ENCODE data around the gene KIF4B.
"Not testable (repeated sequence)": the region's sequence is repeated elsewhere in the genome, so short reads cannot be mapped to it uniquely, and the experiment has no call there.

Gene KIF4B

DNA sequence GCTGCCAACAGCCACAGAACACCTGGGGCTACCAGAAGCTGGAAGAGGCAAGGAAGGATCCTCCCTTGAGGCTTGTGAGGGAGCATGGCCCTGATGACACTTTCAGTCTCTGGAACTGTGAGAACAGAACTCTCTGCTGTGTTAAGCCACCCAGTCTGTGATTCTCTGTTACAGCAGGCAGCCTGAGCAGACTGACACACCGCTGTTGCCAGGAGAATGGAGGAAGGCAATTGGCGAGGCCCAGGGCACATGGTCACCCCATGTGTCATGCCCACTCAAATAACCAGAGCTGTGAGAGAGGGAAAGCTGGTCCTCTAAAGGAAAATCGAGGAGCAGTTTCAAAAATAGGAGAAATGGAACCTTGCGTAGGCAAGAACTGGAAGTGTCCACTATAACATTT is 12.0 kb upstream of the KIF4B start:
- DNase-seq (ENCODE audit: low read depth) = no peak
- TF ChIP-seq, protein P1, sequence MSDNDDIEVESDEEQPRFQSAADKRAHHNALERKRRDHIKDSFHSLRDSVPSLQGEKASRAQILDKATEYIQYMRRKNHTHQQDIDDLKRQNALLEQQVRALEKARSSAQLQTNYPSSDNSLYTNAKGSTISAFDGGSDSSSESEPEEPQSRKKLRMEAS (IDR thresholded peaks at IDR 0.05; ENCODE audit: low read depth, low read length) = no peak
- TF ChIP-seq, protein P2, sequence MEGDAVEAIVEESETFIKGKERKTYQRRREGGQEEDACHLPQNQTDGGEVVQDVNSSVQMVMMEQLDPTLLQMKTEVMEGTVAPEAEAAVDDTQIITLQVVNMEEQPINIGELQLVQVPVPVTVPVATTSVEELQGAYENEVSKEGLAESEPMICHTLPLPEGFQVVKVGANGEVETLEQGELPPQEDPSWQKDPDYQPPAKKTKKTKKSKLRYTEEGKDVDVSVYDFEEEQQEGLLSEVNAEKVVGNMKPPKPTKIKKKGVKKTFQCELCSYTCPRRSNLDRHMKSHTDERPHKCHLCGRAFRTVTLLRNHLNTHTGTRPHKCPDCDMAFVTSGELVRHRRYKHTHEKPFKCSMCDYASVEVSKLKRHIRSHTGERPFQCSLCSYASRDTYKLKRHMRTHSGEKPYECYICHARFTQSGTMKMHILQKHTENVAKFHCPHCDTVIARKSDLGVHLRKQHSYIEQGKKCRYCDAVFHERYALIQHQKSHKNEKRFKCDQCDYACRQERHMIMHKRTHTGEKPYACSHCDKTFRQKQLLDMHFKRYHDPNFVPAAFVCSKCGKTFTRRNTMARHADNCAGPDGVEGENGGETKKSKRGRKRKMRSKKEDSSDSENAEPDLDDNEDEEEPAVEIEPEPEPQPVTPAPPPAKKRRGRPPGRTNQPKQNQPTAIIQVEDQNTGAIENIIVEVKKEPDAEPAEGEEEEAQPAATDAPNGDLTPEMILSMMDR (IDR thresholded peaks at IDR 0.05; ENCODE audit: low read depth, low read length) = no peak
- TF ChIP-seq POLR2A (IDR thresholded peaks at IDR 0.05; ENCODE audit: extremely low read depth, insufficient read length) (no peak), MYC (IDR thresholded peaks at IDR 0.05; ENCODE audit: low read depth, low read length) (no peak)
- no peak overlapping the region for H3K4me3 ChIP-seq (ENCODE audit: low read depth, low read length)

DNA sequence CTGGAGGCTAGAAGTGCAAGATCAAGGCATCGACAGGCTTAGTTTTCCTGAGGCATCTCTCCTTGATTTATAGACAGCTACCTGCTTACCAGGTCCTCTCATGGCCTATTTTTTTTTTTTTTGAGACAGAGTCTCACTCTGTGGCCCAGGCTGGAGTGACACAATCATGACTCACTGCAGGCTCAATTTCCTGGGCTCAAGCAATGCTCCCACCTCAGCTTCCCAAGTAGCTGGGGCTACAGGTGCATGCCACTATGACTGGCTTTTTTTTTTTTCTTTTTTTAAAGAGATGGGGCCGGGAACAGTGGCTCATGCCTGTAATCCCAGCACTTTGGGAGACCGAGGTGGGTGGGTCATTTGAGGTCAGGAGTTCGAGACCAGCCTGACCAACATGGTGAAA is 10.8 kb upstream of the KIF4B start:
- not testable (repeated sequence) for DNase-seq (ENCODE audit: low read depth); H3K4me3 ChIP-seq (ENCODE audit: low read depth, low read length)

DNA sequence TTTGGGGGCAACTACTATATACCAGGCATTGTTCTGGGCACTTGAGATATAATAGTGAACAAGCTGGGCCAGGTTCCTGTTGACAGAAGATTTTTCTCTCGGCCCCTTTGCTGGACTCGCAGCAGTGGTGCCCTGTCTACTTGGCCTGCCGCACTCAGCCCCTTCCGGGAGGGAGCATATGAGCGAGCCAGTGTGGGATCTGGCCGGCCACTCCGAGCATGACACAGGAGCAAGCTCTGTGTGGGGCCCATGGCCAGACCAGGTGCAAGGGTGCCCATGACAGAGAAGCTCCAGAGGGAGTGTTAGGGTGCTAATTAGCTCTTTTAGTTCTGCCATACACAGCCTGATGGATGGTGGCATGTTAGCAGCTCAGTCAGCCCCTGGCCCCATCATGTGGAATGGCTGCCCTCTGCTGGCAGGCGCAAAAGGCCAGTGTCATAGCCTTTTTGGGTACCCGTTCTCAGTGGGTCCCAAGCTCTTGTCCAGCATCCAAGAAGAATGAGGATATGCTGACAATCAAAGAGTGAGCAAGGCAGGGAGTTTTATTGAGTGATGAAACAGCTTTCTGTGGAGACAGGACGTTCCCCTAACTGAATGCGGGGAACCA is 9.3 kb upstream of the KIF4B start:
- H3K4me3 ChIP-seq (ENCODE audit: low read depth, low read length) = no peak overlapping the region
- DNase-seq (ENCODE audit: low read depth) = peak; percentile 40
- TF ChIP-seq, protein P2 (IDR thresholded peaks at IDR 0.05; ENCODE audit: low read depth, low read length) = no peak
- TF ChIP-seq, protein P1 (IDR thresholded peaks at IDR 0.05; ENCODE audit: low read depth, low read length) = no peak
- no peak for TF ChIP-seq MYC (IDR thresholded peaks at IDR 0.05; ENCODE audit: low read depth, low read length)
- TF ChIP-seq POLR2A (IDR thresholded peaks at IDR 0.05; ENCODE audit: extremely low read depth, insufficient read length) = no peak

DNA sequence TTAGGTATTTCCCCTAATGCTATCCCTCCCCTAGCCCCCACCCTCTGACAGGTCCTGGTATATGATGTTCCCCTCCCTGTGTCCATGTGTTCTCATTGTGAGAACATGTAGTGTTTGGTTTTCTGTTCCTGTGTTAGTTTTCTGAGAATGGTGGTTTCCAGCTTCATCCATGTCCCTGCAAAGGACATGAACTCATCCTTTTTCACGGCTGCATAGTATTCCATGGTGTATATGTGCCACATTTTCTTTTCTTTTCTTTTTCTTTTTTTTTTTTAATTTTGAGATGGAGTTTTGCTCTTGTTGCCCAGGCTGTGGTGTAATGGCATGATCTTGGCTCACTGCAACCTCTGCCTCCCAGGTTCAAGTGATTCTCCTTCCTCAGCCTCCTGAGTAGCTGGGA is 7.3 kb upstream of the KIF4B start:
- DNase-seq (ENCODE audit: low read depth); H3K4me3 ChIP-seq (ENCODE audit: low read depth, low read length): not testable (repeated sequence)

DNA sequence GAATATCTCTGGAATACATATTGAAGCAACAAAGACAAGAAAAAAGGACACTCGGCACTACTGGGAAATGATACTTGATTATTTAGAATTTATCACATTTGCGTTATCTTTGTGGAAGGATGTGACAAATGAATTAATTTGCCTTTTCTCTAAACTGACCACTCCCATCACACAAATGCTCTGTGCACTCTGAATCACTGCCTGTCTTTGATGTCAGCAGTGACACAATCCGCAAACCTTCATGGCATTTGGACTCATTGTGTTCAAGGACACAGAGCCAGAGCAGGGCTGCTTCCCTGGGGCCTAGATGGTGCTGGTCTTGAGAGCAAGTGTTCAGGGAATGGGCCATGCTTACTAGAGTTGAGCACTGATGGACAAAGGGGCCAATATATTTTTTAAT is 4.9 kb upstream of the KIF4B start:
- no peak for DNase-seq (ENCODE audit: low read depth)
- H3K4me3 ChIP-seq (ENCODE audit: low read depth, low read length) = no peak overlapping the region
- TF ChIP-seq MYC (IDR thresholded peaks at IDR 0.05; ENCODE audit: low read depth, low read length) (no peak), POLR2A (IDR thresholded peaks at IDR 0.05; ENCODE audit: extremely low read depth, insufficient read length) (no peak)
- TF ChIP-seq, protein P1 (IDR thresholded peaks at IDR 0.05; ENCODE audit: low read depth, low read length) = no peak
- TF ChIP-seq, protein P2 (IDR thresholded peaks at IDR 0.05; ENCODE audit: low read depth, low read length) = no peak

DNA sequence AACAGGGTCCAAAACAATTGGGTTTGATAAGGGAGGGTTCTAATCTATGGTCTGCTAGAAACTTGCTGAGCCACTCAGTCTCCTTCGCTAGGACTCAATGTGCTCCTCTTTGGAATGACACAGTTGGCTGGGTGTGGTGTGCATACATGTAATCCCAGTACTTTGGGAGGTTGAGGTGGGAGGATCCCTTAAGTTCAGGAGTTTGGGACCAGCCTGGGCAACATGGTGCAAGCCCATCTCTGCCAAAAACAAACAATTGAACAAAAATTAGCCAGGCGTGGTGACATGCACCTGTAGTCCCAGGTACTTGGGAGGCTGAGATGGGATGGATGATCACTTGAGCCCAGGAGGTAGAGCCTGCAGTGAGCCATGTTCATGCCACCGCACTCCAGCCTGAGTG is 2.7 kb upstream of the KIF4B start:
- no peak for TF ChIP-seq MYC (IDR thresholded peaks at IDR 0.05; ENCODE audit: low read depth, low read length)
- TF ChIP-seq, protein P2 (IDR thresholded peaks at IDR 0.05; ENCODE audit: low read depth, low read length) = no peak
- TF ChIP-seq, protein P1 (IDR thresholded peaks at IDR 0.05; ENCODE audit: low read depth, low read length) = no peak
- no peak for TF ChIP-seq POLR2A (IDR thresholded peaks at IDR 0.05; ENCODE audit: extremely low read depth, insufficient read length)
- DNase-seq (ENCODE audit: low read depth) = no peak

DNA sequence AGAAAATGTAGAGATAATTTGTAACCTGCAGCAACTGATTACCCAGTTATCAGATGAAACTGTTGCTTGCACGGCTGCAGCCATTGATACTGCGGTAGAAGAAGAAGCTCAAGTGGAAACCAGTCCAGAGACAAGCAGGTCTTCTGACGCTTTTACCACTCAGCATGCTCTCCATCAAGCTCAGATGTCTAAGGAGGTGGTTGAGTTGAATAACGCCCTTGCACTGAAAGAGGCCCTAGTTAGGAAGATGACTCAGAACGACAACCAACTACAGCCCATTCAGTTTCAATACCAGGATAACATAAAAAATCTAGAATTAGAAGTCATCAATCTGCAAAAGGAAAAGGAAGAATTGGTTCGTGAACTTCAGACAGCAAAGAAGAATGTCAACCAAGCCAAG is 1.7 kb downstream of the KIF4B start:
- DNase-seq (ENCODE audit: low read depth) = no peak
- H3K4me3 ChIP-seq (ENCODE audit: low read depth, low read length) = no peak overlapping the region
- TF ChIP-seq POLR2A (IDR thresholded peaks at IDR 0.05; ENCODE audit: extremely low read depth, insufficient read length) (no peak), MYC (IDR thresholded peaks at IDR 0.05; ENCODE audit: low read depth, low read length) (no peak)
- TF ChIP-seq, protein P1 (IDR thresholded peaks at IDR 0.05; ENCODE audit: low read depth, low read length) = no peak
- TF ChIP-seq, protein P2 (IDR thresholded peaks at IDR 0.05; ENCODE audit: low read depth, low read length) = no peak

More for the DNA sequence above, 2.7 kb upstream of the KIF4B start:
- H3K4me3 ChIP-seq (ENCODE audit: low read depth, low read length) = no peak overlapping the region

Measured in NB4 (cell line).